Mesendoderm (in vitro differentiated cells): Measurements from ENCODE around the gene PRKAG2.

ENCODE experiments used
- DNase-seq: peaks from one replicate; pipeline ENCODE4 v3.0.0; 2013
- H2AK5ac ChIP-seq: 2 replicates; pipeline ENCODE4 v1.6.1; 2013; ENCODE audit warnings: low read length, inconsistent platforms
- H2BK120ac ChIP-seq: 2 replicates; pipeline ENCODE4 v1.6.1; 2013; ENCODE audit warnings: low read depth, mild to moderate bottlenecking, low read length, moderate library complexity, mixed read lengths
- H2BK15ac ChIP-seq: replicated peaks from 2 replicates; pipeline ENCODE4 v1.6.1; 2013; ENCODE audit warnings: low read depth, mild to moderate bottlenecking, moderate library complexity
- H2BK5ac ChIP-seq: 2 replicates; pipeline ENCODE4 v1.6.1; 2013; ENCODE audit warnings: low read length, inconsistent platforms
- H3K18ac ChIP-seq: 2 replicates; pipeline ENCODE4 v1.6.1; 2013; ENCODE audit warnings: mild to moderate bottlenecking, low read length, mixed read lengths
- H3K23ac ChIP-seq: one replicate; pipeline ENCODE4 v1.6.1; 2013; ENCODE audit warnings: low read length
- H3K27ac ChIP-seq: 2 replicates; pipeline ENCODE4 v1.5.1; 2013; ENCODE audit warnings: low read depth, mild to moderate bottlenecking, inconsistent platforms, low read length, moderate library complexity
- H3K27me3 ChIP-seq: 2 replicates; pipeline ENCODE4 v1.6.1; 2013; ENCODE audit warnings: low read length, control low read depth, mild to moderate bottlenecking, inconsistent platforms; ENCODE audit not compliant: insufficient read depth, poor library complexity
- H3K36me3 ChIP-seq: 2 replicates; pipeline ENCODE4 v1.6.1; 2013; ENCODE audit warnings: low read length, inconsistent platforms; ENCODE audit not compliant: control insufficient read depth, insufficient read depth
- H3K4ac ChIP-seq: one replicate; pipeline ENCODE4 v1.6.1; 2013; ENCODE audit warnings: low read depth, mild to moderate bottlenecking, low read length, moderate library complexity
- H3K4me1 ChIP-seq: 2 replicates; pipeline ENCODE4 v1.6.1; 2013; ENCODE audit warnings: low read depth, low read length, inconsistent platforms; ENCODE audit not compliant: control insufficient read depth
- H3K4me2 ChIP-seq: 2 replicates; pipeline ENCODE4 v1.6.1; 2013; ENCODE audit warnings: low read length
- H3K4me3 ChIP-seq: 2 replicates; pipeline ENCODE4 v1.5.1; 2013; ENCODE audit warnings: mild to moderate bottlenecking, low read length
- H3K56ac ChIP-seq: one replicate; pipeline ENCODE4 v1.6.1; 2013; ENCODE audit warnings: low read length
- H3K79me1 ChIP-seq: 2 replicates; pipeline ENCODE4 v1.6.1; 2013; ENCODE audit warnings: low read length, inconsistent platforms
- H3K79me2 ChIP-seq: 2 replicates; pipeline ENCODE4 v1.6.1; 2013; ENCODE audit warnings: mild to moderate bottlenecking, low read length; ENCODE audit not compliant: control insufficient read depth, insufficient read depth
- H3K9ac ChIP-seq: 2 replicates; pipeline ENCODE4 v1.6.1; 2013; ENCODE audit warnings: low read length, inconsistent platforms
- H4K5ac ChIP-seq: one replicate; pipeline ENCODE4 v1.6.1; 2013; ENCODE audit warnings: low read length
- H4K8ac ChIP-seq: one replicate; pipeline ENCODE4 v1.6.1; 2013; ENCODE audit warnings: low read depth, mild to moderate bottlenecking, control low read depth, low read length, moderate library complexity
- WGBS: extraction: QIAGEN DNeasy Blood & Tissue Kit; methylation state at CpG from one replicate; pipeline ENCODE4 v1.1.7; 2013; ENCODE audit warnings: low lambda C conversion rate, missing lambda C conversion rate; ENCODE audit not compliant: insufficient coverage; ENCODE audit errors: extremely low coverage; 5-methylcytosine and 5-hydroxymethylcytosine counted together

Gene PRKAG2

GRCh38 chr7:151896086-151896485, 19.2 kb upstream of the PRKAG2 start:
- no peak overlapping the region for H3K9ac ChIP-seq
- no peaks in the 10 kb centered on the region for H3K27me3 ChIP-seq

GRCh38 chr7:151895631-151896031, 18.7 kb upstream of the PRKAG2 start:
- H4K5ac ChIP-seq, result no peak overlapping the region
- no CpG with 5 or more reads among the region's 10 CpGs for WGBS
- no peak overlapping the region for H3K56ac ChIP-seq
- no peaks in the 10 kb centered on the region for H3K79me2 ChIP-seq
- no peak overlapping the region for H3K18ac ChIP-seq
- DNase-seq, result no peak
- no peaks in the 10 kb centered on the region for H3K36me3 ChIP-seq
- H2BK120ac ChIP-seq, result no peak overlapping the region
- H3K4me2 ChIP-seq, result no peak overlapping the region
- H4K8ac ChIP-seq, result no peak overlapping the region
- H3K9ac ChIP-seq, result no peak overlapping the region
- no peak overlapping the region for H3K27ac ChIP-seq
- H2BK5ac ChIP-seq, result no peak overlapping the region
- no peak overlapping the region for H2BK15ac ChIP-seq
- no peaks in the 10 kb centered on the region for H3K27me3 ChIP-seq
- H3K79me1 ChIP-seq, result no peaks in the 10 kb centered on the region
- no peaks in the 10 kb centered on the region for H3K4me1 ChIP-seq
- H2AK5ac ChIP-seq, result no peak overlapping the region
- H3K4me3 ChIP-seq, result no peak overlapping the region
- H3K4ac ChIP-seq, result no peak overlapping the region
- no peak overlapping the region for H3K23ac ChIP-seq

More at GRCh38 chr7:151896086-151896485, 19.2 kb upstream of the PRKAG2 start:
- Histone ChIP-seq H3K23ac (no peak overlapping the region), H2BK15ac (no peak overlapping the region), H4K5ac (no peak overlapping the region), H2AK5ac (no peak overlapping the region), H3K27ac (no peak overlapping the region), H3K18ac (no peak overlapping the region), H3K4me2 (no peak overlapping the region), H3K4me3 (no peak overlapping the region), H3K36me3 (no peaks in the 10 kb centered on the region), H3K79me1 (no peaks in the 10 kb centered on the region), H3K79me2 (no peaks in the 10 kb centered on the region), H3K4me1 (no peaks in the 10 kb centered on the region), H3K4ac (no peak overlapping the region), H2BK120ac (no peak overlapping the region), H3K56ac (no peak overlapping the region), H2BK5ac (no peak overlapping the region), H4K8ac (no peak overlapping the region)
- WGBS, result no CpG with 5 or more reads among the region's 4 CpGs
- no peak for DNase-seq

GRCh38 chr7:151895008-151895630, 18.2 kb upstream of the PRKAG2 start:
- no peak overlapping the region for H3K56ac ChIP-seq
- H4K5ac ChIP-seq, result no peak overlapping the region
- H2AK5ac ChIP-seq, result no peak overlapping the region
- H2BK5ac ChIP-seq, result no peak overlapping the region
- no peaks in the 10 kb centered on the region for H3K36me3 ChIP-seq
- no peaks in the 10 kb centered on the region for H3K4me1 ChIP-seq
- no peak overlapping the region for H3K27ac ChIP-seq
- WGBS, result no CpG with 5 or more reads among the region's 21 CpGs
- no peak overlapping the region for H3K18ac ChIP-seq
- no peaks in the 10 kb centered on the region for H3K79me1 ChIP-seq
- H4K8ac ChIP-seq, result no peak overlapping the region
- no peaks in the 10 kb centered on the region for H3K79me2 ChIP-seq
- no peaks in the 10 kb centered on the region for H3K27me3 ChIP-seq
- H3K4me2 ChIP-seq, result no peak overlapping the region
- no peak overlapping the region for H3K4ac ChIP-seq
- no peak overlapping the region for H2BK15ac ChIP-seq
- no peak for DNase-seq
- no peak overlapping the region for H2BK120ac ChIP-seq
- H3K4me3 ChIP-seq, result no peak overlapping the region
- H3K9ac ChIP-seq, result no peak overlapping the region
- no peak overlapping the region for H3K23ac ChIP-seq

GRCh38 chr7:151894111-151895007, 17.4 kb upstream of the PRKAG2 start:
- Histone ChIP-seq H4K8ac (no peak overlapping the region), H2BK120ac (no peak overlapping the region), H3K27me3 (no peaks in the 10 kb centered on the region), H3K18ac (no peak overlapping the region), H3K27ac (no peak overlapping the region), H3K79me2 (no peaks in the 10 kb centered on the region), H2AK5ac (no peak overlapping the region), H3K4me1 (no peaks in the 10 kb centered on the region), H2BK15ac (no peak overlapping the region), H3K4me2 (no peak overlapping the region), H3K79me1 (no peaks in the 10 kb centered on the region), H3K9ac (no peak overlapping the region), H3K56ac (no peak overlapping the region), H3K4me3 (no peak overlapping the region), H2BK5ac (no peak overlapping the region), H4K5ac (no peak overlapping the region), H3K36me3 (no peaks in the 10 kb centered on the region), H3K4ac (no peak overlapping the region), H3K23ac (no peak overlapping the region)
- no CpG with 5 or more reads among the region's 40 CpGs for WGBS
- DNase-seq, result no peak

GRCh38 chr7:151893405-151893923, 16.5 kb upstream of the PRKAG2 start:
- H3K27ac ChIP-seq, result no peak overlapping the region
- no peaks in the 10 kb centered on the region for H3K36me3 ChIP-seq
- H3K4me3 ChIP-seq, result no peak overlapping the region
- no peak overlapping the region for H3K9ac ChIP-seq
- H4K8ac ChIP-seq, result no peak overlapping the region
- no peak for DNase-seq
- H3K4ac ChIP-seq, result no peak overlapping the region
- no peak overlapping the region for H2BK120ac ChIP-seq
- no peak overlapping the region for H2BK5ac ChIP-seq
- H3K56ac ChIP-seq, result no peak overlapping the region
- no peaks in the 10 kb centered on the region for H3K4me1 ChIP-seq
- no peak overlapping the region for H3K18ac ChIP-seq
- no peaks in the 10 kb centered on the region for H3K27me3 ChIP-seq
- no peak overlapping the region for H3K23ac ChIP-seq
- no peaks in the 10 kb centered on the region for H3K79me1 ChIP-seq
- H2BK15ac ChIP-seq, result no peak overlapping the region
- WGBS, result no CpG with 5 or more reads among the region's 9 CpGs
- H3K4me2 ChIP-seq, result no peak overlapping the region
- H4K5ac ChIP-seq, result no peak overlapping the region
- H2AK5ac ChIP-seq, result no peak overlapping the region
- H3K79me2 ChIP-seq, result no peaks in the 10 kb centered on the region
